A549 (cell line): ENCODE data around the gene TRAF3.

Experiments
- CHD2 ChIP-seq: fragments of 150-350 bp; IDR thresholded peaks from 2 replicates; pipeline ENCODE4 v1.6.1; 2014; ENCODE audit warnings: low read length; ENCODE audit not compliant: partially characterized antibody
- CHD4 ChIP-seq: fragments of 200-600 bp; sonication (generic); IDR thresholded peaks from 2 replicates; pipeline ENCODE4 v1.6.1; 2016; ENCODE audit warnings: antibody characterized with exemption, mild to moderate bottlenecking, borderline replicate concordance
- FOSL2 ChIP-seq, 2 experiments: fragments of 450-650 bp in 1 of 2; fragments of >200 bp in 1 of 2; sonication (Bioruptor Twin) in 1 of 2; formaldehyde crosslinking; IDR thresholded peaks; 2 replicates each; pipeline versions ENCODE4 v1.5.0 to v1.6.1; 2016 to 2020; ENCODE audit warnings: mild to moderate bottlenecking in 1 of 2, moderate library complexity in 1 of 2
- MAFK ChIP-seq: fragments of 450-650 bp; IDR thresholded peaks from 2 replicates; pipeline ENCODE4 v1.6.1; 2014; ENCODE audit not compliant: partially characterized antibody
- MAX ChIP-seq: IDR thresholded peaks from 2 replicates; pipeline ENCODE4 v1.6.1; 2012
- TF ChIP-seq, protein P1 (sequence below): fragments of >200 bp; sonication (Bioruptor Twin); formaldehyde crosslinking; IDR thresholded peaks from 3 replicates; pipeline ENCODE4 v1.5.1; 2016

DNA sequence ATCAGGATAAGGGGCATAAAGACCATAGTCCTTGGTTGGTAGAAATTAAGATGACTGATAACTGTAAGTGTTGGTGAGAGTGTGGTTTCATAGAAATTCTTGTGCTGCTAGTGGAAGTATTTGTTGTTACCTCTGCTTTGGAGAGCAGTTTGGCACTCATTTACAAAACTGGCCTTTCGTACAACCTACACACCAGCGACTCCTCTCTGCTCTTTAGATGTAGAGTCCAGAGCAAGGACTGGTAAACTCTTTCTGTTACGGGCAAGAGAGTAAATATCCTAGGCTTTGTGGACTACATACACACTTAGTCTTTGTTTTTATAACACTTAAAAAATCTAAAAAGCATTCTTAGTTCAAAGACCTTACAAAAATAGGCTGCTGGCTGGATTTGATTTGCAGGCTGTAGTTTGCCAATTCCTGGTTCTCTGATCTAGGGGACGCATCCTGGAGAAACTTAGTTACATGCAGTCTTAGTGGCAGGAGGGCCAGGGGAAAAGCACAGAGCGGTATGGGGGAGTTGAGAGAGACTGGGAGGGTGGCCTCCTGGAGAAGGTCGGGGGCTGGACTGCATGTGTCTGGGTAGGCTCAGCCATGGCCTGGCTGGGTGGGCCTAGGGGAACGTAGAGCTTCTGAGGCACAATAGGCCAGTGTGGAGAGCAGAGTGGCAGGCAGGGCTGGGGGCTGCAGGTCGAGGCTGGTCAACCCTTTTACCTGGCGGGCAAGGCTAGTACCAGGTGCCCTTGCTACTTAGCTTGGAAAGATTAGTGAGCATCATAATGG, 89.9 kb downstream of the TRAF3 start:
- TF ChIP-seq, protein P1, sequence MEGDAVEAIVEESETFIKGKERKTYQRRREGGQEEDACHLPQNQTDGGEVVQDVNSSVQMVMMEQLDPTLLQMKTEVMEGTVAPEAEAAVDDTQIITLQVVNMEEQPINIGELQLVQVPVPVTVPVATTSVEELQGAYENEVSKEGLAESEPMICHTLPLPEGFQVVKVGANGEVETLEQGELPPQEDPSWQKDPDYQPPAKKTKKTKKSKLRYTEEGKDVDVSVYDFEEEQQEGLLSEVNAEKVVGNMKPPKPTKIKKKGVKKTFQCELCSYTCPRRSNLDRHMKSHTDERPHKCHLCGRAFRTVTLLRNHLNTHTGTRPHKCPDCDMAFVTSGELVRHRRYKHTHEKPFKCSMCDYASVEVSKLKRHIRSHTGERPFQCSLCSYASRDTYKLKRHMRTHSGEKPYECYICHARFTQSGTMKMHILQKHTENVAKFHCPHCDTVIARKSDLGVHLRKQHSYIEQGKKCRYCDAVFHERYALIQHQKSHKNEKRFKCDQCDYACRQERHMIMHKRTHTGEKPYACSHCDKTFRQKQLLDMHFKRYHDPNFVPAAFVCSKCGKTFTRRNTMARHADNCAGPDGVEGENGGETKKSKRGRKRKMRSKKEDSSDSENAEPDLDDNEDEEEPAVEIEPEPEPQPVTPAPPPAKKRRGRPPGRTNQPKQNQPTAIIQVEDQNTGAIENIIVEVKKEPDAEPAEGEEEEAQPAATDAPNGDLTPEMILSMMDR: no peak
- TF ChIP-seq CHD2: no peak
- TF ChIP-seq MAFK: no peak
- no peak for TF ChIP-seq CHD4
- no peak for TF ChIP-seq FOSL2 (IDR thresholded peaks at IDR 0.05)
- TF ChIP-seq FOSL2 (CRISPR knock-in tag; IDR thresholded peaks at IDR 0.05): no peak
- TF ChIP-seq MAX: no peak
